H9 (cell line): ENCODE data around the gene ZNF732. TPM values are rescaled to one million over a fixed set of nuclear protein-coding genes. Genes with fewer than 3 reads are reported as not detected.

Source experiments
- DNase-seq: peaks from one replicate; pipeline ENCODE4 v3.0.0-alpha.2; 2017
- H2AFZ ChIP-seq: one replicate; pipeline ENCODE4 v1.6.1; 2013; ENCODE audit warnings: mild to moderate bottlenecking, low read length, control low read depth, moderate library complexity
- H2AK5ac ChIP-seq: 2 replicates; pipeline ENCODE4 v1.6.1; 2013; ENCODE audit warnings: low read length, control low read depth, mixed read lengths; ENCODE audit not compliant: insufficient read length
- H2BK120ac ChIP-seq: one replicate; pipeline ENCODE4 v1.6.1; 2013; ENCODE audit warnings: low read depth, mild to moderate bottlenecking, low read length, control low read depth, inconsistent platforms; ENCODE audit not compliant: poor library complexity, severe bottlenecking
- H2BK12ac ChIP-seq: 2 replicates; pipeline ENCODE4 v1.6.1; 2013; ENCODE audit warnings: low read length, control low read depth, mixed read lengths, low read depth; ENCODE audit not compliant: insufficient read length
- H2BK15ac ChIP-seq: 2 replicates; pipeline ENCODE4 v1.6.1; 2013; ENCODE audit warnings: low read depth, low read length, control low read depth
- H2BK20ac ChIP-seq: one replicate; pipeline ENCODE4 v1.6.1; 2013; ENCODE audit warnings: low read depth, mild to moderate bottlenecking, low read length, control low read depth, inconsistent platforms; ENCODE audit not compliant: poor library complexity, severe bottlenecking
- H2BK5ac ChIP-seq: 2 replicates; pipeline ENCODE4 v1.6.1; 2013; ENCODE audit warnings: low read length, control low read depth, mixed read lengths; ENCODE audit not compliant: insufficient read length
- H3K14ac ChIP-seq: 2 replicates; pipeline ENCODE4 v1.6.1; 2013; ENCODE audit warnings: low read length, control low read depth; ENCODE audit not compliant: insufficient read depth
- H3K18ac ChIP-seq: 2 replicates; pipeline ENCODE4 v1.6.1; 2013; ENCODE audit warnings: low read depth, mild to moderate bottlenecking, mixed read lengths, low read length, control low read depth; ENCODE audit not compliant: insufficient read length
- H3K23ac ChIP-seq: 2 replicates; pipeline ENCODE4 v1.6.1; 2013; ENCODE audit warnings: low read length, control low read depth, mixed read lengths, low read depth; ENCODE audit not compliant: insufficient read length
- H3K23me2 ChIP-seq: 2 replicates; pipeline ENCODE4 v1.6.1; 2013; ENCODE audit warnings: low read depth, mild to moderate bottlenecking, mixed read lengths, low read length, control low read depth; ENCODE audit not compliant: insufficient read length, poor library complexity, severe bottlenecking
- H3K27ac ChIP-seq: 2 replicates; pipeline ENCODE4 v1.5.1; 2013; ENCODE audit warnings: low read length, control low read depth, mixed read lengths, low read depth; ENCODE audit not compliant: insufficient read length
- H3K27me3 ChIP-seq: 2 replicates; pipeline ENCODE4 v1.6.1; 2013; ENCODE audit warnings: low read length, control low read depth, inconsistent platforms; ENCODE audit not compliant: insufficient read depth
- H3K4ac ChIP-seq: 2 replicates; pipeline ENCODE4 v1.6.1; 2013; ENCODE audit warnings: low read depth, mild to moderate bottlenecking, control low read depth, inconsistent platforms, low read length, moderate library complexity
- H3K4me1 ChIP-seq: 2 replicates; pipeline ENCODE4 v1.6.1; 2013; ENCODE audit warnings: low read length, control low read depth, inconsistent platforms; ENCODE audit not compliant: insufficient read depth
- H3K4me2 ChIP-seq: 2 replicates; pipeline ENCODE4 v1.6.1; 2013; ENCODE audit warnings: low read length, control low read depth, mixed read lengths; ENCODE audit not compliant: insufficient read length, insufficient read depth
- H3K56ac ChIP-seq: 2 replicates; pipeline ENCODE4 v1.6.1; 2013; ENCODE audit warnings: low read depth, mild to moderate bottlenecking, mixed read lengths, low read length, control low read depth; ENCODE audit not compliant: insufficient read length
- H3K79me1 ChIP-seq: 2 replicates; pipeline ENCODE4 v1.6.1; 2013; ENCODE audit warnings: low read depth, mild to moderate bottlenecking, moderate library complexity, low read length, control low read depth, inconsistent platforms; ENCODE audit not compliant: insufficient read depth, poor library complexity, severe bottlenecking
- H3K79me2 ChIP-seq: 2 replicates; pipeline ENCODE4 v1.6.1; 2013; ENCODE audit warnings: low read length, control low read depth, inconsistent platforms; ENCODE audit not compliant: insufficient read depth
- H3K9ac ChIP-seq: 2 replicates; pipeline ENCODE4 v1.6.1; 2013; ENCODE audit warnings: low read length, control low read depth, mixed read lengths; ENCODE audit not compliant: insufficient read length; ENCODE audit errors: extremely low read depth
- H3K9me3 ChIP-seq: one replicate; pipeline ENCODE4 v1.6.1; 2013; ENCODE audit warnings: low read depth, low read length, inconsistent platforms; ENCODE audit not compliant: control insufficient read depth
- H3T11ph ChIP-seq: one replicate; pipeline ENCODE4 v1.6.1; 2013; ENCODE audit warnings: mild to moderate bottlenecking, low read length, control low read depth, inconsistent platforms
- H4K20me1 ChIP-seq: one replicate; pipeline ENCODE4 v1.6.1; 2013; ENCODE audit not compliant: control insufficient read depth, insufficient read length, insufficient read depth
- H4K5ac ChIP-seq: 2 replicates; pipeline ENCODE4 v1.6.1; 2013; ENCODE audit warnings: low read depth, mild to moderate bottlenecking, mixed read lengths, low read length, control low read depth; ENCODE audit not compliant: insufficient read length
- H4K8ac ChIP-seq: replicated peaks from 2 replicates; pipeline ENCODE4 v1.6.1; 2013; ENCODE audit warnings: low read length, control low read depth, mixed read lengths, low read depth; ENCODE audit not compliant: insufficient read length
- H4K91ac ChIP-seq: 2 replicates; pipeline ENCODE4 v1.6.1; 2013; ENCODE audit warnings: low read depth, mild to moderate bottlenecking, moderate library complexity, mixed read lengths, low read length, control low read depth; ENCODE audit not compliant: insufficient read length
- H3K27ac Mint-ChIP-seq, 3 experiments: 2 replicates in 2 of 3; 3 replicates in 1 of 3; pipeline ENCODE4 v1.8.0; 2020 to 2021; ENCODE audit warnings: mixed read lengths in 3 of 3, mild to moderate bottlenecking in 1 of 3, moderate library complexity in 1 of 3
- H3K27me3 Mint-ChIP-seq: 2 replicates; pipeline ENCODE4 v1.8.0; 2021; ENCODE audit warnings: low read depth, mild to moderate bottlenecking, moderate library complexity, mixed read lengths
- H3K36me3 Mint-ChIP-seq, 3 experiments: 2 replicates in 2 of 3; 3 replicates in 1 of 3; pipeline ENCODE4 v1.8.0; 2020 to 2021; ENCODE audit warnings: low read depth in 3 of 3, mixed read lengths in 3 of 3; ENCODE audit not compliant: insufficient read depth in 1 of 3
- H3K4me1 Mint-ChIP-seq, 2 experiments: 2 replicates each; pipeline ENCODE4 v1.8.0; 2020; ENCODE audit warnings: mixed read lengths in 2 of 2
- H3K4me3 Mint-ChIP-seq, 2 experiments: 2 replicates in 1 of 2; 3 replicates in 1 of 2; pipeline ENCODE4 v1.8.0; 2020 to 2021; ENCODE audit warnings: mild to moderate bottlenecking in 2 of 2, mixed read lengths in 2 of 2, moderate library complexity in 1 of 2
- H3K9me3 Mint-ChIP-seq, 2 experiments: 2 replicates in 1 of 2; 3 replicates in 1 of 2; pipeline ENCODE4 v1.8.0; 2020; ENCODE audit warnings: mild to moderate bottlenecking in 2 of 2, mixed read lengths in 2 of 2, moderate library complexity in 1 of 2
- WGBS: extraction: QIAGEN DNeasy Blood & Tissue Kit; methylation state at CpG from one replicate; pipeline ENCODE4 v1.1.7; 2013; ENCODE audit warnings: missing lambda C conversion rate, low lambda C conversion rate, mixed read lengths; ENCODE audit not compliant: insufficient read length; ENCODE audit errors: extremely low coverage; 5-methylcytosine and 5-hydroxymethylcytosine counted together
- total RNA-seq: library from RNA; stranded (reverse); gene quantifications from 2 replicates; pipeline ENCODE4 v1.2.1, GENCODE V29; 2021
- TF ChIP-seq, protein P1 (sequence below): fragments of 200-600 bp; sonication (generic); conservative IDR thresholded peaks from 3 replicates; pipeline ENCODE4 v1.8.0; 2021; ENCODE audit warnings: antibody characterized with exemption, mild to moderate bottlenecking

Gene ZNF732
- total RNA-seq, 1 experiment from 2014 or later = 13.6 TPM

- peaks cover 27% of the 10 kb centered on the region for H3K23me2 ChIP-seq
- H3K9me3 Mint-ChIP-seq = peaks cover 7 to 64% of the 10 kb centered on the region in 2 experiments
- H3K9ac ChIP-seq = peak overlapping the region; percentile 91
- H2AK5ac ChIP-seq = no peak overlapping the region
- H2BK20ac ChIP-seq = no peak overlapping the region
- peak overlapping the region; percentile 96 to 99 (median 98) for H3K27ac Mint-ChIP-seq
- no peak overlapping the region for H3K27ac ChIP-seq
- no peak overlapping the region for H3K56ac ChIP-seq
- no peak overlapping the region for H4K5ac ChIP-seq
- no peak for DNase-seq
- H3K18ac ChIP-seq = peak overlapping the region; percentile 68
- peaks cover 26 to 50% (median 42%) of the 10 kb centered on the region in 3 experiments for H3K36me3 Mint-ChIP-seq
- H3K4me2 ChIP-seq = peak overlapping the region; percentile 94
- H3K23ac ChIP-seq = no peak overlapping the region
- H3K4ac ChIP-seq = no peak overlapping the region
- H3K4me1 ChIP-seq = peaks cover 8% of the 10 kb centered on the region
- TF ChIP-seq, protein P1, sequence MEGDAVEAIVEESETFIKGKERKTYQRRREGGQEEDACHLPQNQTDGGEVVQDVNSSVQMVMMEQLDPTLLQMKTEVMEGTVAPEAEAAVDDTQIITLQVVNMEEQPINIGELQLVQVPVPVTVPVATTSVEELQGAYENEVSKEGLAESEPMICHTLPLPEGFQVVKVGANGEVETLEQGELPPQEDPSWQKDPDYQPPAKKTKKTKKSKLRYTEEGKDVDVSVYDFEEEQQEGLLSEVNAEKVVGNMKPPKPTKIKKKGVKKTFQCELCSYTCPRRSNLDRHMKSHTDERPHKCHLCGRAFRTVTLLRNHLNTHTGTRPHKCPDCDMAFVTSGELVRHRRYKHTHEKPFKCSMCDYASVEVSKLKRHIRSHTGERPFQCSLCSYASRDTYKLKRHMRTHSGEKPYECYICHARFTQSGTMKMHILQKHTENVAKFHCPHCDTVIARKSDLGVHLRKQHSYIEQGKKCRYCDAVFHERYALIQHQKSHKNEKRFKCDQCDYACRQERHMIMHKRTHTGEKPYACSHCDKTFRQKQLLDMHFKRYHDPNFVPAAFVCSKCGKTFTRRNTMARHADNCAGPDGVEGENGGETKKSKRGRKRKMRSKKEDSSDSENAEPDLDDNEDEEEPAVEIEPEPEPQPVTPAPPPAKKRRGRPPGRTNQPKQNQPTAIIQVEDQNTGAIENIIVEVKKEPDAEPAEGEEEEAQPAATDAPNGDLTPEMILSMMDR = no peak
- H3T11ph ChIP-seq = no peak overlapping the region
- H3K27me3 Mint-ChIP-seq = peaks cover 10% of the 10 kb centered on the region
- H2BK12ac ChIP-seq = no peak overlapping the region
- no peaks in the 10 kb centered on the region for H4K20me1 ChIP-seq
- H3K4me3 Mint-ChIP-seq = peak overlapping the region; percentile 99
- H2BK120ac ChIP-seq = no peak overlapping the region
- H3K27me3 ChIP-seq = no peaks in the 10 kb centered on the region; the same call in 1 of the 2 replicates
- H4K91ac ChIP-seq = no peak overlapping the region
- no peak overlapping the region for H2BK15ac ChIP-seq
- peaks cover 14 to 27% of the 10 kb centered on the region in 2 experiments for H3K4me1 Mint-ChIP-seq
- H4K8ac ChIP-seq = no peak overlapping the region
- no CpG with 5 or more reads among the region's 52 CpGs for WGBS
- H3K79me1 ChIP-seq = peaks cover 8% of the 10 kb centered on the region
- H3K79me2 ChIP-seq = peaks cover 36% of the 10 kb centered on the region
- no peak overlapping the region for H2AFZ ChIP-seq
- no peaks in the 10 kb centered on the region for H3K9me3 ChIP-seq
- H2BK5ac ChIP-seq = no peak overlapping the region
- H3K14ac ChIP-seq = peak overlapping the region; percentile 81
These were observed 32.9 kb upstream of the ZNF732 start for GRCh38 chr4:337932-338758.
